ENCODE results near the gene PPP2R5A.
A peak's percentile ranks its signal among the peaks of the same experiment; 100 is the strongest.
"Not testable (repeated sequence)": the region's sequence is repeated elsewhere in the genome, so short reads cannot be mapped to it uniquely, and the experiment has no call there.

PPP2R5A gene

DNA sequence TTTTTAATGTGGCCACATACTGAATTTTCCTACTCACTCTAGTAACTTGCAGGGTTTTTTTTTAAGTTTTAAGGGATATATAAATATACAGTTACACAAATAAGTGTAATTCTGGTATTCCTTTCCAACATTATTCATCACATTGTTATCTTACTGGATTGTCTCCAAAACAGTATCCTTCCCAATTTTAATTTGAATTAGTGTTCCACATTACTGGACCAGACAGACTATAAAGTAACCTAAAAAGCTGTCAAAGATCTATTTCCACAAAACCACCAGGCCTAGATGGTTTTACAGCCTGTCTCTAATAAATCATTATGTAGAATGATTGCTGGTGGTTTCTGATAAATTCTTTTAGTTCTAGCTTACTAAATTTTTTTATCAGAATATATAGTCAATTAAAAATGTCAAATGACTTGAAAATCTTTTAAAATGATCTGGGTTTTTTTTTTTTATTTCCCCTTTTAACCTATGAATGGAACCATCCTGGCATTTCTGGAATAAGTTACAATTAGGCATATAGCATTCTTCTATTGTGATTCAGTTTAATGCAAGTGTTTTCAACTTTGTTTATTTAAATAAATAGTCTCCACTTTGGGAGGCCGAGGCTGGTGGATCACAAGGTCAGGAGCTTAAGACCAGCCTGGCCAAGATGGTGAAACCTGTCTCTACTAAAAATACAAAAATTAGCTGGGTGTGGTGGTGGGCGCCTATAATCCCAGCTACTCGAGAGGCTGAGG lies 70.2 kb downstream of the PPP2R5A start:
- DNase-seq (ENCODE audit: low read depth in 2 of 2) = no peak

DNA sequence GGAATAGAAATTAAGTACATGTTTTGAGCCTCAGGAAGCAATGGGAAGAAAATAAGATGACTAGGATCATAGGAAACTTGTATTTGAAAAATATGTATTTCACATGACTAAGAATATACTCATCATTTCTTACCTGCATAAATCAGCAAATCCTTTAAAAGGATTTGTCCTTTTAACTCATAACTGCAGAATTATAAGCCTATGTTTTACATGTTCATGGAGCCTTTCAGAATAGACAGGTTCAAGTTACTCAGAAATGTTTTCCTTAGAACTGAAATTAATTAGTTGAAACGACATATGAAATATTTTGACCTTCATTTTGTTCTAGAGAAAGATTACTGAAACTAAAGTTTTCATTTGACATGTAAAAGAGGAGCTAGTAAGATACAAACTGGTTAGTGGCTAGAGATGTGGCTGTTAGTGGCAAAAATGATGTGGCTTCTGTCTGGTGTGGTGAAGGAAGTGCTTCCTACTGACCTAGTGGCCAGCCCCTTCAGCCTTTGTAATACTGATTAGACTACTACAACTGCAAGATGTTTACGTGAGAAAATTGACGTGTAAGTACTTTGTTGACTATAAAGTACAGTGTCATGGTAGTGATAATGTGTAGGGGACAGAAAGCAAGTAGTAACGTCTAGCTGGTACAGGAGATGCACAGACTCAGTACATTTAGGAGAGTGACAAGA lies 74.7 kb downstream of the PPP2R5A start:
- DNase-seq (ENCODE audit: low read depth in 2 of 2) = no peak

DNA sequence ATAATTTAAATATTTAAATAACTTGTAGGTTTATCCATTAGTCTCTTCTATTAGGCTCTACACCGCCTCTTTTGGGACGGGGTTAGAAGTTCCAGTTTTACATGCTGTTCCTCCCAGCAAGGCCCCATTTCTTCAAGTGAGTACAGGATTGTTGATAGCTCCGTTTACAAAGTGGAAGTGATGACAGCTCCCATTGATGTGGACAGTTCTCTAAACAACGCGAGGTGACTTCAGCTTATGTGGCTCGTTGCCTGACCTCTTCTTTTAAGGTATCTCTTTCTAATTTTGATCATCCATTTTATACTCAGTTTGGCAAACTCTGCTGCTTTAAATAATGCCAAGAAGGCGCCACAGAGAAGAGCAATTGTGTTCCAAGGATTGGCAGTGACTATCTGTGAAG lies 79.8 kb downstream of the PPP2R5A start:
- DNase-seq (ENCODE audit: low read depth in 2 of 2) = no peak

DNA sequence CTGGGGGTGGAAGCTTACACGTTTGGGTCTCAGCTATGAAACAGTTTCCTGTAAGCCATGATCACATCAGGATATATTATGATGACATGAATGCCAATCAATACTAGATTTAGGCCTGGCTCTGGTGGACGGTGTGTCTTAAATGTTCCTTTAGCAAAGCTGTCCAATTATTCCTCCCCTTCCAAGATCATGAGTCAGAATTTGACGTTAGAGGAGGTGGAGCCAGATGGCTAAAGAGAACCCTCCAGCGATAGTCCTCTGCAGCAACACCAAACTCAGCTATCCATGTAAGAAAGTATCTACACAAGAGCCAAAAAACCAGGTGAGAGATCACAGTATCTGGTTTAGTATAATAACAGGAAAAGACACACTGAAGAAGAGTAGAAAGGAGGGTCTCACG lies 81.7 kb downstream of the PPP2R5A start:
- DNase-seq (ENCODE audit: low read depth in 2 of 2) = no peak

DNA sequence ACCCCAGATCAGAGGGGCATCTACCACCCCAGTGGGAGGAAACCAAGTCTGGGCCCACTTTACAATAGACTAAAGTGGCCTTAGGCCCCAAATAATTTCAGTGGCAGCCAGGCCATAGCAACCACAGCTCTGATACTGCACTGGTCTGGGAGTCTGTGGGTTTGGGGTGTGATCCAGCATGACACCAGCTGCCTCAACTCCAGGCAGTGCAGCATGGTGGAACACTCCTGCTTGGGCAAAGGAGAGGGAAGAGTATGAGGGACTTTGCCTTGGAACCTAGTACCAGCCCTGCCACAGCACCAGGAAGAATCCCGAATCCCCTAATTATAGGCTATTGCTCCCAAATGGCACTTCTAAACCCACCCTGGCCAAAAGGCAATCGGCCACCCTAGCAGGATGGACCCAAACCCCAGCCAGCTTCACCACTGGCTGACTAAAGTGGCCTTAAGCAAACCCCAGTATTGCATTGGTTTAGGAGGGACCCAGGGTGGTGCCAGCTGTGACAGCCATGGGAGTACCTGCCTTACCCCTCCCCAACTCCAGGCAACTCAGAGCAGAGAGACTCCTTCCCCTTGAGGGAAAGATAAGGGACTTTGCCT lies 82.4 kb downstream of the PPP2R5A start:
- DNase-seq (ENCODE audit: low read depth in 2 of 2) = no peak

DNA sequence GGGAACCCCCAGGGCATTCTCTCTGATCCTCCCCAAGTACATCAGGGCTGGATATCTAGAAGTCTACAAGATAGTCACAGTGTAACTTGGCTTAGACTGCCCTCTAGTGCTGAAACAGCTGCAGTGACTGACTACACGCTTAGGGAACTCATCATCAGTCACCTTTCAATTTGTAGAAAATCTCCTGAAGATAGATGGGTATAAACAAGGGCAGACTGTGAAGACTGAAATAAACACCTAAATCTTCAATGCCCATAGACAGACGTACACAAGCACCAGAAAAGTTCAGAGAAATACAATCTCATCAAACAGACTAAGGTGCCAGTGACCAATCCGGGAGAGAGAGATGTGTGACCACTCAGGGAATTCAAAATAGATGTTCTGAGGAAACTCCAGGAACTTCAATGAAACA lies 82.9 kb downstream of the PPP2R5A start:
- DNase-seq (ENCODE audit: low read depth in 2 of 2) = peak; percentile 11 to 16

DNA sequence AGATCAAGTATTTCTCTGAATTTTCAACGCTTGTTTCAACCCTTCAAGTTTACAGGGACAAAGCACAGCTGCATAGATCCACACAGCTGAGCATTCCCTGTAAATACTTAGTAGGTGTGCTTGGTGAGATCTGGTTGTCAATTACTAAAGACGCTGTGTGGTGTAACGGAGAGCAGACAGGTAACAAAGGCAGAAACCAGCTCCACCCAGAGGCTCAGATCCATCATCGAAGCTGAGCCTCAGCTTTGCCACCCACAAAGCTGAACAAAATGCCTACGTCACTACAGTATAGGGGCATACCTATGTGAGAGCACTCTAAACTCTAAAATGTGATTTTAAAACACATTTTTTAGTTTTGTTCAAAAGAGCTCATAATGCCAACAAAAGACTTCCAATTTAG lies 90.8 kb downstream of the PPP2R5A start:
- no peak for DNase-seq (ENCODE audit: low read depth in 2 of 2)

DNA sequence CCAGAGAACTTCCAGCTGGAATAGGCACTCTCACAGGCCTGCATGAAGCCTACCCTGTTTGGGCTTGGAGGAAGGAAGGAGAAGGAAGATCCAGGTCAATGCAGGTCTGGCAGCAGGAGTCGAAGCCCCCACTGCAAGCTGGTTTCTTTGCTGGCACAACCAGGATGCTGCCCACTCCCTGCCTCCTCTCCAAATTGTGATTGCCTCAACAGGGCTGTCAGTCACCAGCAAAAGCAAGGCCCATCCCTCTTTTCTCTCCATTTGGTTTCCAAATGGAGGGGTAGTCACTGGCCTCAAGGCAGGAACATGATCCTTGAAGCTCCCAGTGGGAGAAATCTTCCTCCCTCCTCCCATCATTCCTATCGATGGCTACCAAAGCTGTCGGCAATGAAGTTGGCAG lies 92.4 kb downstream of the PPP2R5A start:
- DNase-seq (ENCODE audit: low read depth in 2 of 2) = no peak

DNA sequence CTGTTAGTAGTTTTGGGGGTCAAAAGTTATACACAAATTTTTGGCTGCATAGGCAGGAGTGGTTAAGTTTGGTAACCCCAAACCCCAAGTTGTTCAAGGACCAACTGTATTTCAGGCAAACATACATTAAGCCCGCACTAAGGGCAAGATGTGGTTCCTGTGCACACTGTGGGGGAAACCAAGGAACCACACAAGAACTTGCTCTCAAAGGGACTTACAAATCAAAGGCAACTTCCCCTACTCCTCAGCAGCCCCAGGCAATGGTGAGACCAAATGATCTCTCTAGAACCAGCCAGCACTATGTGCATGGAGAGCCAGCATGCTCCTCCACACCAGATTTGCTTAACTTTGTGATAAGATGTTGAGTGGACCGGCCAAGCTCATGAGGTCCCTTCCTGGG lies 94.2 kb downstream of the PPP2R5A start:
- no peak for DNase-seq (ENCODE audit: low read depth in 2 of 2)

DNA sequence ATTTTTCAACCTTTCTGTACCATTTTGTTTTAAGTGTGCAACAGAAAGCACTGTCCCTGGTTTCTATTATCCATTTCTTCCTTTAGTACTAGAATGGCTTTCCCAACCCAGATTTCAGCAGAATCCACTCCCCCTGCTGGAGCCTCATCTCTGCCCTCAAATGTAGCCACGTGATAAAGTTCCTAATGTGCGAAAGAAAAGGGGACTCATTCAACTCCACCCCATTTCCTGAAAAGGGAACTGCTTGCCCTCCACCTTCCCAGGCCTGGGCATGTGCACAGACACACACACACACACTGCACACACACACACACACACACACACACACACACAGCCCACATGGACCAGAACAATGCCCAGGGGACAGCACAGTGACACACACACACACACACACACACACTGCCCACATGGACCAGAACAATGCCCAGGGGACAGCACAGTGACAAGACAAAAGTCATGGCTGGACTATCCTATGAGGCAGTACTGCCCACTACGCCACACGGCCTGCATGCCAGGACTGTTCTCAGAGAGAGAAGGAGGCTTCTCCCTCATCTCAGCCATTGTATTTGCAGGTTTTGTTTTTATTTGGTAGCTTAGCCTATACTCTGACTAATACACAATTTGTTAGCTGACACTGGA lies 96.3 kb downstream of the PPP2R5A start:
- no peak for DNase-seq (ENCODE audit: low read depth in 2 of 2)

DNA sequence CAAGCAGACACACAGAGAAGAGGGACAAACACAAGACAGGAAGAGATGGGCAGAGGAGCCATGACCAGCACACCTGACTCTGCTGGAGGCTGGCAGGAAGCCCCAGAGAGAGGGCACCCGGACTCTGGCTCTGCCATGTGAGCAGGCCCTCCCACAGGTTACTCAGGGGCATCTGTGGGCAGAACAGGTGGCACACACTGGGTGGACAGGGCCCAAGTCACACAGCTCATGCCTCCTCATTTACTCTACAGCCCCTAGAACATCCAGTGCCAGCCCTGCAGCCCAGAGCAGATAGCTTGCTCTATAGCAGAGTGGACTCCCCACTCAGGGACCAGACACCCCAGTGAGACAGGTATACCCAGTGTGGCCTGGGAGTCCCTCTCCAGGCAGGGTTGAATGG lies 100.8 kb downstream of the PPP2R5A start:
- no peak for DNase-seq (ENCODE audit: low read depth in 2 of 2)

DNA sequence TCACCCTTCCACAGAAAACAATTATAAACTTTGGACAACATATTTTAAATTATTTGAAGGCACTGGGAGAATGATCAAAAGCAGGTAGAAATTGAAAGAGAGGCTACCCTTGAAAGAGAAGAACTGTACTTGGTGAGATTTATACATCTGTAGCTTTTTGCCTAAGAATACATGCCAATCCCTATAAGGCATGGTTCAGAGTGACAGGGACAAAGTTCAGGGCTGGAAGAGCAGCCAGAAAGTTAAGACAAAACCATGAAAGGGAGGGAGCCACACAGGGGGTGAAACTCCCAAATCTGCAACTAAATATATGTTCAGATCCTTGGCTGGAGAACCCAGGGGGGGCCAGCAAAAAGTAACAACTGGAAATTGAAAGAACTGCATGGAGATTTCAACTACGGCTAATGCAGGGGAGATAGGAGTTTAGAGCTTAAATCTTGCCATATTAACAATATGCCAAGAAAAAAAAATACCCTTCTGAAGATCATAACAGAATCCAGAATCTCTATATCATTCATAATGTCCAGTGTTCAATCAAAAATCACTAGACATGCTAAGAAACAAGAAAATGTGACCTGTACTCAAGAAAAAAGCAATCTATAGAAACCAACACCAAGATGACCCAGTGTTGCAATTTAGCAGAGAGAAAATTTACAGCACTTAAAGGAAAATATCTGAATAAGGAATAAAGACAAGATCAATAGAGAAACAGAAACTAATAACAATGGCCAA lies 103.9 kb downstream of the PPP2R5A start:
- DNase-seq (ENCODE audit: low read depth in 2 of 2) = no peak

DNA sequence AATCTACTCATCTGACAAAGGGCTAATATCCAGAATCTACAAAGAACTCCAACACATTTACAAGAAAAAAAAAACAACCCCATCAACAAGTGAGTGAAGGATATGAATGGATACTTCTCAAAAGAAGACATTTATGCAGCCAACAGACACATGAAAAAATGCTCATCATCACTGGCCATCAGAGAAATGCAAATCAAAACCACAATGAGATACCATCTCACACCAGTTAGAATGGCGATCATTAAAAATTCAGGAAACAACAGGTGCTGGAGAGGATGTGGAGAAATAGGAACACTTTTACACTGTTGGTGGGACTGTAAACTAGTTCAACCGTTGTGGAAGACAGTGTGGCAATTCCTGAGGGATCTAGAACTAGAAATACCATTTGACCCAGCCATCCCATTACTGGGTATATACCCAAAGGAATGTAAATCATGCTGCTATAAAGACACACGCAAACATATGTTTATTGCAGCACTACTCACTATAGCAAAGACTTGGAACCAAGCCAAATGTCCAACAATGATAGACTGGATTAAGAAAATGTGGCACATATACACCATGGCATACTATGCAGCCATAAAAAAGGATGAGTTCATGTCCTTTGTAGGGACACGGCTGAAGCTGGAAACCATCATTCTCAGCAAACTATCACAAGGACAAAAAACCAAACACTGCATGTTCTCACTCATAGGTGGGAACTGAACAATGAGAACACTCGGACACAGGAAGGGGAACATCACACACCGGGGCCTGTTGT lies 110.6 kb downstream of the PPP2R5A start:
- not testable (repeated sequence) for DNase-seq (ENCODE audit: low read depth in 2 of 2)

DNA sequence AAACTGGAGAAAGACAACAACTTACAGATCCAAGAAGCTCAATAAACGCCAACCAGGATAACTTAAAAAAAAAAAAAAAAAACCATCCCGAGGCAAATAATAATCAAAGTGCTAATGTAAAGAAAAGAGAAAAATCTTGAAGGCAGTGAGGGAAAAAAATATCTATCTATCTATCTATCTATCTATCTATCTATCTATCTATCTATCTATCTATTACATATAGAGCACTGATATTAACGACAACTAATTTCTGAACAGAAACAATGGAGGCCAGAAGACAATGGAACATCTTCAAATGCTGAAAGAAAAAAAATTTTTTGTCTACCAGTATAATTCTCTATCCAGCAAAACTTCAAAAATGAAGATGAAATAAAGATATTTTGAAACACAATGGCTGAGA lies 111.4 kb downstream of the PPP2R5A start:
- no peak for DNase-seq (ENCODE audit: low read depth in 2 of 2)

DNA sequence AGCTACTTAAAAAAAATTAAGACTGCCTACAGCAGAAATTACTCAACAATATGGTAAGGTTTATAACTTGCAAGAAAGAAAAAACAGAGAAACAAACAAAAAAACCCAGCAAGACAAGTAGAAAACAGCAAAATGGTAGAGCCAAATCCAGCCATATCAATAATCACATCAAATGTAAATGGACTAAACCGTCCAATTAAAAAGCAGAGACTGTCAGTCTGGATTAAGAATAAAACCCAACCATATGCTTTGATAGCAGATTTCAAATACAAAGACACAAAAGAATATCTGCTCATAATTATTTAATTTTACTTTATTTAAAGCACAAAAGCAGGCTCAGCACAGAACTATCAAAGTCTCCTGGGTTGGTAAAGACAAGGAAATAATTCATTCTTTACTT lies 112.0 kb downstream of the PPP2R5A start:
- DNase-seq (ENCODE audit: low read depth in 2 of 2) = no peak

DNA sequence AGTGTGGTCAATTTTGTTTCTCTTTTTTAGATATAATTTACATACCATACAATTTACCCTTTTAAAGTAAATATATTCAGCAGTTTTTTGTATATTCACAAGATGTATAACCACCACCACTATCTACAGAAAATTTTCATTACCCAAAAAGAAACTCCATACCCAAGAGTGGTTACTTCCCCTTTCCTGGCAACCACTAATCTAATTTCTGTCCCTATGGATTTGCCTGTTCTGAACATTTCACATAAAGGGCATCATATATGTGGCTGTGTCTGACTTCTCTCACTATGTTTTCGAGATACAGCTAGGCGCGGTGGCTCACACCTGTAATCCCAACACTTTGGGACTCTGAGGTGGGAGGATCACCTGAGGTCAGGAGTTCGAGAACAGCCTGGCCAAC lies 115.8 kb downstream of the PPP2R5A start:
- no peak for DNase-seq (ENCODE audit: low read depth in 2 of 2)

DNA sequence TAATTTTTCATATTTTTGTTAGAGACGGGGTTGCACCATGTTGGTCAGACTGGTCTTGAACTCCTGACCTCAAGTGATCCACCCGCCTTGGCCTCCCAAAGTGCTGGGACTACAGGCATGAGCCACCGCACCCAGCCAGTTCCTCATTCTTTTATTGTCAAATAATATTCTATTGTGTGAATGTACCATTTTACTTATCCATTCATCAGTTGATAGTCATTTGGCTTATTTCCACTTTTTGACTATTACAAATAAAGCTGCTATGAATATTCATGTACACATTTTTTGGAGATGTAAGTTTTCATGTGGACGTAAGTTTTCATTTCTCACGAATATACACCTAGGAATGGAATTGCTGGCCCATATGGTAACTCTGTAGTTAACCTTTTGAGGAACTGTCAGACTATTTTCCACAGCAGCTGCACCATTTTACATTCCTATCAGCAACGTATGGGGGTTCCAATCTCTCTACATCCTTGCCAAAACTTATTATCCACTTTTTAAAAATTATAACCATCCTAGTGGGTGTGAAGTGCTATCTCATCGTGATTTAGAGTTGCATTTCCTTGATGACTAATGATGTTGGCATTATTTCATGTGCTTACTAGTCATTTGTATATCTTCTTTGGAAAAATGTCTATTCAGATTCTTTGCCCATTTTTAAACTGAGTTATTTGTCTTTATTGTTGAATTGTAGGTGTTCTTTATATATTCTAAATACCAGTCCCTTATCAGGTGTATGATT lies 116.8 kb downstream of the PPP2R5A start:
- DNase-seq (ENCODE audit: low read depth in 2 of 2) = no peak

DNA sequence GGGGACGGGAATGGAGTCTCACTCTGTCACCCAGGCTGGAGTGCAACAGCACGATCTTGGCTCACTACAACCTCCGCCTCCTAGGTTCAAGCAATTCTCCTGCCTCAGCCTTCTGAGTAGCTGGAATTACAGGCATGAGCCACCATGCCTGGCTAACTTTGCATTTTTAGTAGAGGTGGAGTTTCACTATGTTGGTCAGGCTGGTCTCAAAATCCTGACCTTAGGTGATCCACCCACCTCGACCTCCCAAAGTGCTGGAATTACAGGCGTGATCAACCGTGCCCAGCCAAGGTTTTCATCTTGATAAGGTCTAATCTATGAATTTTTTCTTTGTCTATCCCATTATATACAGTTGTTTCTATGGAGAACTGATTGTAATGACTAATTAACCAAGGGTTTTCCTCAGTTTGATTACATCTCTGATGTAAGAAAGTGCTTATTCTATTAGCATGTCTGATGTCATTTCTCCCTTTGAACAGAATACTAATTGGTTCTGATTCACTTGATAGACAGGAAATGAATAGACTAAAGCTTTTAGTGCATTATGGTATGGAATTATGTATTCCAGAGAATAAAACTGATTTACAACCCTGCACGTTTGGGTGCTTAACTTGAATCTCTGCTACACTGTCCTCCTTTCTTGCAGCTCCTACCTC lies 117.6 kb downstream of the PPP2R5A start:
- DNase-seq (ENCODE audit: low read depth in 2 of 2) = no peak

DNA sequence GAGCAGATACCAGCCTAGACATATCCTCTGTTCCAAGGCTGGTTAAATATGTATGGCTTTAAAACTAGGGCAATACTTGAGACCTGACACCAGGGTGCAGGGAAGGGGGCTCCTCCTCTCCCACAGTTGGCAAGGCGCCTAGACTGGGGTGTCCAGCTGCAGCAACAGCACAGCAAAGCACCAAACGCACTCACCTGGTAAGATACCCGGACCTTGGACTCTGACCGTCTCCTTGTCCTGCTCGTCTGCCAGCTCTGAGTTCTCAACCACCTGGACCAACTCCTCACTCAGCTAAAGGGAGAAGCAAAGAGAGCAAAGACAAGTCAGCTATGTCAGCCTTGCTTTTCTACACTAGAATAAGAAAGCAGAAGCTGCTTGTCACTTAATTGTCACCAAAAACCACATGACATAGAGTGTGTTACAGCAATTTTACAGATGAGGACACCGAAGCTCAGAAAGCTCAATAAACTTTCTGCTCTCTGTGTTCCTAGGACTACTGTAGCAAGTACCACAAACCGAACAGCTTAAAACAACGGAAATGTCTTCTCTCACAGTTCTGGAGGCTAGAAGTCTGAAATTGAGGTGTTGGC lies 125.1 kb downstream of the PPP2R5A start:
- DNase-seq (ENCODE audit: low read depth in 2 of 2) = no peak
